ENCODE measurements around the gene LOXHD1.

The LOXHD1 gene

GRCh38 chr18:46676182-46676835 is 19.3 kb upstream of the LOXHD1 start:
- no peak for DNase-seq (ENCODE audit: low read depth)

GRCh38 chr18:46675112-46675511 is 18.1 kb upstream of the LOXHD1 start:
- DNase-seq (ENCODE audit: low read depth) = no peak

- no peak for DNase-seq (ENCODE audit: low read depth)
Observed at GRCh38 chr18:46672062-46672970, 15.3 kb upstream of the LOXHD1 start.

GRCh38 chr18:46668694-46669093 is 11.7 kb upstream of the LOXHD1 start:
- no peak for DNase-seq (ENCODE audit: low read depth)

GRCh38 chr18:46668135-46668534 is 11.1 kb upstream of the LOXHD1 start:
- DNase-seq (ENCODE audit: low read depth) = no peak

- no peak for DNase-seq (ENCODE audit: low read depth)
Observed at GRCh38 chr18:46663539-46663938, 6.5 kb upstream of the LOXHD1 start.

- DNase-seq (ENCODE audit: low read depth) = no peak
Observed at GRCh38 chr18:46660957-46661749, 4.1 kb upstream of the LOXHD1 start.

- DNase-seq (ENCODE audit: low read depth) = no peak
Observed at GRCh38 chr18:46659484-46659883, 2.5 kb upstream of the LOXHD1 start.

- no peak for DNase-seq (ENCODE audit: low read depth)
Observed at GRCh38 chr18:46656326-46657114, 500 bp downstream of the LOXHD1 start.

- no peak for DNase-seq (ENCODE audit: low read depth)
Observed at GRCh38 chr18:46652372-46652771, 4.6 kb downstream of the LOXHD1 start.

- no peak for DNase-seq (ENCODE audit: low read depth)
Observed at GRCh38 chr18:46650681-46651080, 6.3 kb downstream of the LOXHD1 start.

GRCh38 chr18:46649071-46649862 is 7.8 kb downstream of the LOXHD1 start:
- DNase-seq (ENCODE audit: low read depth) = no peak

GRCh38 chr18:46646468-46646867 is 10.6 kb downstream of the LOXHD1 start:
- no peak for DNase-seq (ENCODE audit: low read depth)

- DNase-seq (ENCODE audit: low read depth) = no peak
Observed at GRCh38 chr18:46642561-46642960, 14.5 kb downstream of the LOXHD1 start.

GRCh38 chr18:46641917-46642316 is 15.1 kb downstream of the LOXHD1 start:
- DNase-seq (ENCODE audit: low read depth) = no peak

GRCh38 chr18:46639386-46639785 is 17.6 kb downstream of the LOXHD1 start:
- DNase-seq (ENCODE audit: low read depth) = no peak

- DNase-seq (ENCODE audit: low read depth) = no peak
Observed at GRCh38 chr18:46636040-46636630, 20.9 kb downstream of the LOXHD1 start.

GRCh38 chr18:46632401-46633071 is 24.5 kb downstream of the LOXHD1 start:
- DNase-seq (ENCODE audit: low read depth) = no peak

- DNase-seq (ENCODE audit: low read depth) = no peak
Observed at GRCh38 chr18:46630991-46631390, 26.0 kb downstream of the LOXHD1 start.

- no peak for DNase-seq (ENCODE audit: low read depth)
Observed at GRCh38 chr18:46630160-46630559, 26.9 kb downstream of the LOXHD1 start.
